Measurements from ENCODE around the gene RAD51D.

RAD51D gene

DNA sequence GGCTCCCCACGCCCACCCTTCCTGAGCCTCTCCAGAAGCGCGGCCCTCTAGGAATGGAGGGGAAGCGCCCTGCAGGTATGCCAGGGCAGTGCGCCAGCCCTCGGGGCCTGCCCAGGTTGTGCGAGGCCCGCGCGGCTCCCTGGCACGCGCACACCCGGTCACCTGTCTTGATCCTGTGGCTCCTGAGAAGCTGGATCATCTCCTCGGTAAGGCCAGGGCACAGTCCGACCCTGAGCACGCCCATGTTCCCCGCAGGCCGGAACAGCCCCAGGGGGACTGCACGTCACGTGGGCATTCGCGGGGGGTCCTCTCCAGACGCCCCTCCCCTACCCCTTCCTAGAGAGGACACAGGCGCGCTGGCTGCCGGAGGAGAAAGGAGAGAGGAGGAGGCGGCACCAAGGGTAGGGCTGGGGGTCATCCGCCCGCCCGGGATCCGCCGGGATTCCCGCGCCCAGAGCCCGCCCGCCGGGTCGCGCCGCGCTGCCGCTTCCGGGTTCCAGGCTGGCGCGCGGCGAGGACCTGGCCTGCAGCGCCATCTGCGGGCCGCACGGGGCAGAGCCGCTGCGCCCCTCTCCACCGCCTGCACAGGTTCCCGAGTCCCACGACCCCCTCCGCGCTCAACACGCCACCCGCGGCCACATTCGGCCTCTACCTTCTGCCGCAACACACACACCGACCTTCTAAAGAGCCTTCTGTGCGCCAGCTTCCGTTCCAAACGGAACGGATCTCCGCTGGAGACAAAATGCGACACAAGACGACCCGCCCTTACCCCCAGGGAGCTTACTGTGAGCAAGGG, at the start of gene RAD51D:
TSS of gene RAD51D (minus strand) at position 491 of the 796 bp plus-strand sequence. CDS start at position 244, 247 bp downstream.
- H3K36me3 ChIP-seq (ENCODE audit: control insufficient read depth, insufficient read depth, low read length) = no peaks in the 10 kb centered on the region
- no peaks in the 10 kb centered on the region for H3K9me3 ChIP-seq (ENCODE audit: control insufficient read depth, insufficient read depth, low read depth, low read length)
- peak within 1 kb of the TSS; percentile 92 for H3K4me3 ChIP-seq (ENCODE audit: low read depth, low read length)
- H3K4me1 ChIP-seq (ENCODE audit: control insufficient read depth, insufficient read depth, low read length) = peaks cover 7% of the 10 kb centered on the region
- H3K9ac ChIP-seq (ENCODE audit: low read length) = peak within 1 kb of the TSS; percentile 91
- H3K27me3 ChIP-seq (ENCODE audit: control insufficient read depth, insufficient read depth, low read length) = peaks cover 6% of the 10 kb centered on the region; the same call in 1 of the 2 replicates
- peak within 1 kb of the TSS; percentile 73; the same call in 1 of the 2 replicates for H3K27ac ChIP-seq (ENCODE audit: low read depth, low read length)

DNA sequence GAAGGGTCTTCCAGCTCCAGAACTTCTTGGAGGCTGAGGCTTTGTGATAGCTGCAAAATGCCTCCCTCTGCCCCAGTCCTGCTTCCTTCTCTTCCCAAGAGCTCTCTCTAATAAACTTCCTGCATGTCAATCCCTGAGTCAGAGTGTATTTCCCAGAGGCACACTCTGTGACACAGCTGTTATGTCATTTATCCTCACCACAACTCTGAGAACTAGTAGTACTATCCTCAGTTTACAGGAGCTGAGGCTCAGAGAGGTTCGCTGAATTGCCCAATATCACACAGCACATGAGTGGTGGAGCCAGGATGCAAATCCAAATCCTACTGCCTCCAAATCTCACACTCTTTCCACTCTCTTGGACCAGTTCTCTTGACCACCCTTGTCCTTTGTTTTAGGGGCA, 48.0 kb upstream of the RAD51D start:
- Histone ChIP-seq H3K4me1 (ENCODE audit: control insufficient read depth, insufficient read depth, low read length) (no peaks in the 10 kb centered on the region), H3K36me3 (ENCODE audit: control insufficient read depth, insufficient read depth, low read length) (no peaks in the 10 kb centered on the region), H3K27ac (ENCODE audit: low read depth, low read length) (no peak overlapping the region), H3K9me3 (ENCODE audit: control insufficient read depth, insufficient read depth, low read depth, low read length) (no peaks in the 10 kb centered on the region), H3K27me3 (ENCODE audit: control insufficient read depth, insufficient read depth, low read length) (no peaks in the 10 kb centered on the region), H3K4me3 (ENCODE audit: low read depth, low read length) (no peak overlapping the region), H3K9ac (ENCODE audit: low read length) (no peak overlapping the region)

DNA sequence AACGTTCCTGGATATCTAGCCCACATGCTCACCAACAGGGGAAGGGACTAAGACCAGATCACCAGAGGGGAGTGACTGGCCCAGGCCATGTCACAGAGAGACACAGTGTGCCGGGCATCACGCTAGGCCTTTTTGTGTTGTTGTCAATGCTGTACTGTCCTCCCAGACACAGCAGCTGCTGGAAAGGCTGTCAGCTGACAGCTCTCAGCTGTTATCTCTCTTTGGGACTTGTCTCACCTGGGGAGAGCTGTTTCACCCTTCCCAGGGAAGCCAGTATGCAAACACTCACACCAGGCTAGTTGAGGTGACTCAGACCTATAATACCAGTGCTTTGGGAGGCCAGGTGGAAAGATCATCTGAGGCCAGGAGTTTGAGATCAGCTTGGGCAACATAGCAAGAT, 47.4 kb upstream of the RAD51D start:
- H3K27ac ChIP-seq (ENCODE audit: low read depth, low read length) = no peak overlapping the region
- no peaks in the 10 kb centered on the region for H3K4me1 ChIP-seq (ENCODE audit: control insufficient read depth, insufficient read depth, low read length)
- no peaks in the 10 kb centered on the region for H3K27me3 ChIP-seq (ENCODE audit: control insufficient read depth, insufficient read depth, low read length)
- no peaks in the 10 kb centered on the region for H3K36me3 ChIP-seq (ENCODE audit: control insufficient read depth, insufficient read depth, low read length)
- no peak overlapping the region for H3K9ac ChIP-seq (ENCODE audit: low read length)
- H3K4me3 ChIP-seq (ENCODE audit: low read depth, low read length) = no peak overlapping the region
- H3K9me3 ChIP-seq (ENCODE audit: control insufficient read depth, insufficient read depth, low read depth, low read length) = no peaks in the 10 kb centered on the region

DNA sequence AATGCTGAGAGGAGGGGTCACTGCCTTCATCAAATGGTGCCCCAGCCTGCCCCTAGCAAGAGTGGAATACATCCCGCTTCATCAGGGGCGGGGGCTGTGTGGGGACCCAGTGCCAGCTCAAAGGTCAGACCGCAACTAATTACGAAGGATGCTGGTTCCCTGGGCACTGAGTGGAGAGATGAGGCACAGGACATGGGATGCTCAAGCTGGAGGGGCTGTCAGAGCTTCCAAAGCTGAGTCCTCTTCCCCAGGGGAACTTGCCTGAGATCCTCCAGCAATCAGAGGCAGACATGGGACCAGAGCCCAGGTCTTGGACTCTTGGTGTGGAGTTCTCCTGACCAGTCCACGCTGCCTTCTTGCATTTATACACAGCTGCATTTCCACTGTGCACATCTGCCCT, 46.9 kb upstream of the RAD51D start:
- H3K27ac ChIP-seq (ENCODE audit: low read depth, low read length) = no peak overlapping the region
- no peaks in the 10 kb centered on the region for H3K9me3 ChIP-seq (ENCODE audit: control insufficient read depth, insufficient read depth, low read depth, low read length)
- H3K4me1 ChIP-seq (ENCODE audit: control insufficient read depth, insufficient read depth, low read length) = peaks cover under 1% of the 10 kb centered on the region; the same call in 1 of the 2 replicates
- H3K9ac ChIP-seq (ENCODE audit: low read length) = no peak overlapping the region
- H3K27me3 ChIP-seq (ENCODE audit: control insufficient read depth, insufficient read depth, low read length) = no peaks in the 10 kb centered on the region
- H3K4me3 ChIP-seq (ENCODE audit: low read depth, low read length) = no peak overlapping the region
- no peaks in the 10 kb centered on the region for H3K36me3 ChIP-seq (ENCODE audit: control insufficient read depth, insufficient read depth, low read length)

DNA sequence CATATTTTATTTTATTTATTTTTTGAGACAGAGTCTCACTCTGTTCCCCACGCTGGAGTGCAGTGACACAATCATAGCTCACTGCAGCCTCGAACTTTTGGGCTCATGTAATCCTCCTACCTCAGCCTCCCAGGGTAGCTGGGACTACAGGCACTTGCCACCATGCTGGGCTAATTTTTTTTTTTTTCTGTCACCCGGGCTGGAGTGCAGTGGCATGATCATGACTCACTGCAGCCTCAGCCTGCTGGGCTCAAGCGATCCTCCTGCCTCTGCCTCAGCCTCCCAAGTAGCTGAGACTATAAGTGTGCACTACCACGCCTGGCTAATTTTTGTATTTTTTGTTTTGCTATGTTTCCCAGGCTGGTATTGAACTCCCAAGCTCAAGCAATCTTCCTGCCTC, 45.1 kb upstream of the RAD51D start:
- Histone ChIP-seq H3K36me3 (ENCODE audit: control insufficient read depth, insufficient read depth, low read length) (no peaks in the 10 kb centered on the region), H3K9ac (ENCODE audit: low read length) (no peak overlapping the region), H3K9me3 (ENCODE audit: control insufficient read depth, insufficient read depth, low read depth, low read length) (no peaks in the 10 kb centered on the region), H3K4me1 (ENCODE audit: control insufficient read depth, insufficient read depth, low read length) (peaks cover 4% of the 10 kb centered on the region; the same call in 1 of the 2 replicates), H3K27me3 (ENCODE audit: control insufficient read depth, insufficient read depth, low read length) (no peaks in the 10 kb centered on the region), H3K4me3 (ENCODE audit: low read depth, low read length) (no peak overlapping the region), H3K27ac (ENCODE audit: low read depth, low read length) (no peak overlapping the region)

DNA sequence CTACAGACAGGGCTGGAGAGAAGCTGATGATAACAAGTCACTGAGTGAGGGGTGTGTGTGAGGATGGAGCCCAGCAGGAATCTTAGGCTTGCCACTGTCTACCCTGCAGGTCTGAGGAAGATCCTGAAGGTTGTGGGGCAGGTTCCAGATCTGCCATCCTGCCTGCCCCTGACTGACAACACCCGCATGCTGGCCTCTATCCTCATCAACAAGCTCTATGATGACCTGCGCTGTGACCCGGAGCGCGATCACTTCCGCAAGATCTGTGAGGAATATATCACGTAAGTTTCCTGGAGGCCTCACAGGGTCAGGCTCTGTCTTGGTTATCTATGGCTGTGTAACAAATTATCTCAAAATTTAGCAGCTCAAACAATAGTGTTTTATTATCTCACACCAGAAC, 44.2 kb upstream of the RAD51D start:
- Histone ChIP-seq H3K9ac (ENCODE audit: low read length) (no peak overlapping the region), H3K9me3 (ENCODE audit: control insufficient read depth, insufficient read depth, low read depth, low read length) (no peaks in the 10 kb centered on the region), H3K4me3 (ENCODE audit: low read depth, low read length) (no peak overlapping the region), H3K36me3 (ENCODE audit: control insufficient read depth, insufficient read depth, low read length) (no peaks in the 10 kb centered on the region), H3K27me3 (ENCODE audit: control insufficient read depth, insufficient read depth, low read length) (no peaks in the 10 kb centered on the region), H3K4me1 (ENCODE audit: control insufficient read depth, insufficient read depth, low read length) (peaks cover 4% of the 10 kb centered on the region; the same call in 1 of the 2 replicates), H3K27ac (ENCODE audit: low read depth, low read length) (no peak overlapping the region)

DNA sequence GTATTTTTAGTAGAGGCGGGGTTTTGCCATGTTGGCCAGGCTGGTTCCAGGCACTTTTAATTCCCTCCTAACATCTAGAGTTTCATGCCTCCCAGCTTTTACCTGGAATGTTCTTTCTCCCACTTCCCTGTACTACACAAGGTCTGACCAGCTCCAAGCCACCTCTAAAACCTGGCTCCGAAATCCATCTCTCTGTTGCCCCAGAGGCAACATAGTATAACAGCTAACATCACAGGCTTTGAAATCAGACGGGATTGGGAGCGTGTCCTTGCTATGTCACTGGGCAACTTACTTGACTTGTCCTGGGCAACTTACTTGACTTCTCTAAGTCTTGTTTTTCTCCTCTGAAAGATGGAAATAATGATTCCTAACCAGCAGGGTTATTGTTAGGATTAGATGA, 43.1 kb upstream of the RAD51D start:
- H3K9me3 ChIP-seq (ENCODE audit: control insufficient read depth, insufficient read depth, low read depth, low read length) = no peaks in the 10 kb centered on the region
- H3K4me3 ChIP-seq (ENCODE audit: low read depth, low read length) = no peak overlapping the region
- H3K36me3 ChIP-seq (ENCODE audit: control insufficient read depth, insufficient read depth, low read length) = no peaks in the 10 kb centered on the region
- no peaks in the 10 kb centered on the region for H3K27me3 ChIP-seq (ENCODE audit: control insufficient read depth, insufficient read depth, low read length)
- H3K9ac ChIP-seq (ENCODE audit: low read length) = no peak overlapping the region
- H3K27ac ChIP-seq (ENCODE audit: low read depth, low read length) = no peak overlapping the region
- H3K4me1 ChIP-seq (ENCODE audit: control insufficient read depth, insufficient read depth, low read length) = peaks cover 4% of the 10 kb centered on the region; the same call in 1 of the 2 replicates

DNA sequence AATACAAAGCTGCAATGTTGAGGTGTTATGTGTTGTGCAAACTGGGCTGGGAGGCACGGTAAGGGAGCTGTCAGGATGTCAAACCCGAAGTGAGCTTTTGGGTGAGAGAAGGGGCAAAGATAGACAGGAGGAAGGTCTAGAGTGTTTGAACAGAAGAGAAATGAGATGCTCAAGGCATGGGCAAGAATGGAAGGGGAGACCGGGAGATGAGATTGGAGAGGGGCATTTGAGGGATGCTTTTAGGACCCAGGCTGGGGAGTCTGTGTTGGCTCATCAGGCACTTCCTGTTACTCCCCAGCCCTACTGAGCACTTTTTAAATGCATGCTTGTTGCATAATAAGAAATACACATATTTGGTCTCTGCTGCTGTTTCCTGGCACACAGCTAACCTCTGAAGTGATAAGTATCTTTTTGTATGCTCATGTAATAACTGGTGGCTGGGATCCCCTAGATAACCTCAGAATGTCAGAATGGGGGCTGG, 41.7 kb upstream of the RAD51D start:
- Histone ChIP-seq H3K9ac (ENCODE audit: low read length) (no peak overlapping the region), H3K4me3 (ENCODE audit: low read depth, low read length) (no peak overlapping the region), H3K9me3 (ENCODE audit: control insufficient read depth, insufficient read depth, low read depth, low read length) (no peaks in the 10 kb centered on the region), H3K36me3 (ENCODE audit: control insufficient read depth, insufficient read depth, low read length) (no peaks in the 10 kb centered on the region), H3K4me1 (ENCODE audit: control insufficient read depth, insufficient read depth, low read length) (peaks cover 4% of the 10 kb centered on the region; the same call in 1 of the 2 replicates), H3K27ac (ENCODE audit: low read depth, low read length) (no peak overlapping the region), H3K27me3 (ENCODE audit: control insufficient read depth, insufficient read depth, low read length) (no peaks in the 10 kb centered on the region)

DNA sequence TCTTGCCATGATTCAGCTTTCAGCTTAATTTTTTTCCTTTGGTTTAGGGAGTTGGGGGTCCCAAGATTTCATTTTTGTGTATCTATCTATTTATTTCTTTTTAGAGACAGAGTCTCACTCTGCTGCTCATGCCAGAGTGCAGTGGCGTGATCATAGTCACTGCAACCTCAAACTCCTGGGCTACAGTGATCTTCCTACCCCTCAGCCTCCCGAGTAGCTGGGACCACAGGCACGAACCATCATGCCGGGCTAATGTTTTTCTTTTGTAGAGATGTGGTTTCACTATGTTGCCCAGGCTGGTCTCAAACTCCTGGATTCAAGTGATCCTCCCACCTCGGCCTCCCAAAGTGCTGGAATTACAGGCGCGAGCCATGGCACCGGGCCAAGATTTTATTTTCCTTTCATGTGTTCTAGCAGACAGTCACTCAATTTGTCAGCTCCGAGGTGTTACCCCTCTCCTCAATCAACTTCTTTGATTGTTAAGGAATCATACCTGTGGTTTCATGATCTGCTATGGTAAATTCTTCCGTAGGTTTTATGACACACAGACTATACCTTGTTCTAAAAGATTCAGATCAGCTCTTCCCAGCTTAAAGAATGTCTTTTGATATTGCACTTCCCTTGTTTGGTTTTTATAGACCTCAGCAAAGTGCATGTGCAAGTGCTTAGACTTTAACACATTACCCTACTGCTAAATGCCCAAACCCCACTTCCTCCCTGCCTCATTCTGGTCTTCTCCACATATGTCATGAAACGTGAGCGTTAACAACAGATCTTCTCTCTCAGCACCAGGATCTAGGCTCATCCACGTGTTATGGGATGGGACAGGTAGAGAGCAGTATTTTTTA, 40.9 kb upstream of the RAD51D start:
- Histone ChIP-seq H3K27me3 (ENCODE audit: control insufficient read depth, insufficient read depth, low read length) (no peaks in the 10 kb centered on the region), H3K4me3 (ENCODE audit: low read depth, low read length) (no peak overlapping the region), H3K27ac (ENCODE audit: low read depth, low read length) (no peak overlapping the region), H3K9me3 (ENCODE audit: control insufficient read depth, insufficient read depth, low read depth, low read length) (no peaks in the 10 kb centered on the region), H3K9ac (ENCODE audit: low read length) (no peak overlapping the region), H3K4me1 (ENCODE audit: control insufficient read depth, insufficient read depth, low read length) (peaks cover 4% of the 10 kb centered on the region; the same call in 1 of the 2 replicates), H3K36me3 (ENCODE audit: control insufficient read depth, insufficient read depth, low read length) (no peaks in the 10 kb centered on the region)

DNA sequence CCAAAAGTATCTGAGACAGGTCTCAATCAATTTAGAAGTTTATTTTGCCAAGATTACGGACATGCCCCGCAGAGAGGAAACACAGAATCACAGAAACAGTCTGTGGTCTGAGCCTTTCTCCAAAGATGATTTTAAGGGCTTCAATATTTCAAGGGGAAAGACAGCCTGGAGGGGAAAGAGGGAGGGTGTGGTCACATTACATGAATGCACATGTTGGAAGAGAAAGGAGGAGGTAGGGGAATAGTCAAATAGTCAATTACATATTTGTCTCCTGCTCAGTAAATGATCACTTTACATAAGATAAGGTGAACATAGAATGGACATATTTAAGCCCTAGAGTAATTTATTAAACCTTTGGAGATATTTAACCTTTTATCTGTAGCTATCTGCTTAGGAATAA, 40.3 kb upstream of the RAD51D start:
- no peaks in the 10 kb centered on the region for H3K27me3 ChIP-seq (ENCODE audit: control insufficient read depth, insufficient read depth, low read length)
- no peak overlapping the region for H3K27ac ChIP-seq (ENCODE audit: low read depth, low read length)
- H3K4me3 ChIP-seq (ENCODE audit: low read depth, low read length) = no peak overlapping the region
- no peaks in the 10 kb centered on the region for H3K9me3 ChIP-seq (ENCODE audit: control insufficient read depth, insufficient read depth, low read depth, low read length)
- no peak overlapping the region for H3K9ac ChIP-seq (ENCODE audit: low read length)
- H3K4me1 ChIP-seq (ENCODE audit: control insufficient read depth, insufficient read depth, low read length) = peaks cover 4% of the 10 kb centered on the region; the same call in 1 of the 2 replicates
- no peaks in the 10 kb centered on the region for H3K36me3 ChIP-seq (ENCODE audit: control insufficient read depth, insufficient read depth, low read length)

DNA sequence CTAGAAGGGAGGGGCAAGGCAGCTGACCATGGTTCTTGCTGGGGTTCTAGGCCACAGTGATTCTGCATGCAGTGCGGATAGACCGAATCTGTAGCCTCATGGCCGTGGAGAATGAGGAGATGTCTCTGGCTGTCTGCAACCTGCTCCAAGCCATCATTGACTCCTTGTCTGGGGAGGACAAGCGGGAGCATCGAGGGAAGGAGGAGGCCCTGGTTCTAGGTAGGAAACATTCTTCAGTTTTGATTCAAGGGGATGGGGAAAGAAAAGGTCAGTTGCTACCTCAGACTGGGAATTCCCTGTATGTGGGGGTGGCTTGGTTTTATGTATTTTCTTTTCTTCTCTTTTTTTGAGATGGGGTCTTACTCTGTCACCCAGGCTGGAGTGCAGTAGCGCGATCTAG, 35.6 kb upstream of the RAD51D start:
- H3K9me3 ChIP-seq (ENCODE audit: control insufficient read depth, insufficient read depth, low read depth, low read length) = no peaks in the 10 kb centered on the region
- H3K4me3 ChIP-seq (ENCODE audit: low read depth, low read length) = no peak overlapping the region
- H3K36me3 ChIP-seq (ENCODE audit: control insufficient read depth, insufficient read depth, low read length) = no peaks in the 10 kb centered on the region
- no peak overlapping the region for H3K9ac ChIP-seq (ENCODE audit: low read length)
- no peak overlapping the region for H3K27ac ChIP-seq (ENCODE audit: low read depth, low read length)
- H3K4me1 ChIP-seq (ENCODE audit: control insufficient read depth, insufficient read depth, low read length) = no peaks in the 10 kb centered on the region
- H3K27me3 ChIP-seq (ENCODE audit: control insufficient read depth, insufficient read depth, low read length) = no peaks in the 10 kb centered on the region; the same call in 1 of the 2 replicates
